Stimulated activated CD4-positive, alpha-beta T cell treated with anti-CD3 and anti-CD28 coated beads, Interleukin-1b, Interleukin-23, amount 100 ng/mL, for 48 hours (primary cell): ENCODE measurements around the gene SLC1A2.

Source experiments
- DNase-seq: peaks from one replicate; pipeline ENCODE4 v3.0.0-alpha.2; 2020

Gene SLC1A2

DNA sequence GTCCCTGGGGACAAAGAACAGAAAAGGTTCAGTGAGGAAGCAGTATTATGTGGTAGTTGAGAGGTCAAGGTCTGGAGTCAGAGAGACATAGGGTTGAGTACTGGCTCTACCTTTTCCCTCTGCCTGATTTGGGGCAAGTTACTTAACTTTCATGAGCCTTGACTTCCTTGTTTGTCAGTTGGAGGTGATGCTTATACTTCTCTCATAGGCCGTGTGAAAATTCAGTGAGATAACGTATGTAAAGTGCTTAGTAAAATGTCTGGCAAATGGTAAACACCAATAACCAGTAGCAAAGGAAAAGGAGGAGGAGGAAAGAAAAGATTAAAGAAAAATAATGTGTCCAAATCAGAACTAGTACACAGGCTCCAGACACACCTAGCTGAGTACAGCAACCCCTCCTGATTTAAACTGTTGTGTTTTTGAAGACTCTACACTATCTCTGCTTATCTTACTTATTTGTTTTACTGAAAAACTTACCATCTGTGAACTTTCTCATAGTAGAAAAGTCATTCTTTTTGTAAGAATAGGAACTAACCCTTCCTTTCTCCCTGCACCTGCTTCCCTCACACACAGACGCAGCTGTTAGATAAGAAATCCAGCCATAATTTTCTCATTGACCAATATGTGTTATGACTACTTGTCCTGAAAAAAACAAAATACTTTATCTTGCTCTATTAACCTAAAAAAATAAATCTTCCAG lies 153.5 kb downstream of the SLC1A2 start:
- DNase-seq, result no peak

DNA sequence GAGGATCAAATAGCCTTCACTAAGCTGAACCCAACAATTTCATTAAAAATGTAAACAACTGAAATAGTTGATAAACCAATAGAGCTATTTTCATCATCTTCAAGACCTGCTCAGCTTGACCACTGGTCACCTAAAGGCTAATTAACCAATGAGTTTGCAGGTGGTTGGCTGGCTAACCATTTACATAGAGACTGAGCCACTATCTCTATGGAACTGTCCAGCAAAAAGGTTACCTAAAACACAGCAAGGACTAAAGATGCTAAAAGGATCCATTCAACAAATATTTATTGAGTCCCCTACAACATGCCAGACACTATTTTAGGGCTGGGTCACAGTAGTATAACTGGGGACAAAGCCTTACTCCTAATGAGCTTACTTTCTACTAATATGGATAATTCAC lies 156.6 kb downstream of the SLC1A2 start:
- no peak for DNase-seq

DNA sequence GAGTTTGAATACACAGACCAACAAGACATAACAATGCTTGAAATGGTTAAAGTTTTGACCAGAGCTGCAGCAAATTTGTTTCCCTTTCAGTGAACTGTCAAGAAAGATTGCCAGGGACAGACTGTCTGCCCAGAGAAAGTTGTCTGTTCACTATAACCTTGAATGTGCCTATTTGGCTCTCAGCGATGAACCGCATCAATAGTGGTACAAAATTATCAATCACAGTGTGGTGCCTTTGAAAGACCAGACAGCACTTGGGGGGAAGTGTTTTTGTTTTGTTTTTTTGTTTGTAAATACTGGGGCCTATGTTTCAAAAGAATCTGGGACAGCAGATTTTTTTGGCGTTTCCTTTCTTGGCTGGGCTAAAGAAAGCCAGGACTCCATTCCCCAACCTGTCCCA lies 157.3 kb downstream of the SLC1A2 start:
- DNase-seq, result no peak

DNA sequence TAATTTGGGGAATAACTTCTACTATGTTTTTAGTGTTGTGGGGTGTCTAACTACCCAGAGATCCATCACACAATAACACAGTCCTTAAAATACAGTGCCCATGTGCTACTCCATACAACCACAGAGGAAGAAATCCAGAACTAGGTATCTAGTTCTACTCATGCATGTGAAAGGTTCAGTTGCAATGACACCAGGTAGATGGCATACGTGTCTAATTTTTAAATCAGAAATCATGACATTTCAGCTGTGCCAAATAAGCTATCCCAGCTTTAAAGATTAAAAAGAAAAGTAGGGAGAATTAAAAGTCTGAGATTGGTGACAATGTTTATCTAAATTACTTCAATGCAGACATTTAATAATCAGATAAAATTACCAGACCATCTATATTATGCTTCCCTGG lies 158.2 kb downstream of the SLC1A2 start:
- DNase-seq, result no peak

DNA sequence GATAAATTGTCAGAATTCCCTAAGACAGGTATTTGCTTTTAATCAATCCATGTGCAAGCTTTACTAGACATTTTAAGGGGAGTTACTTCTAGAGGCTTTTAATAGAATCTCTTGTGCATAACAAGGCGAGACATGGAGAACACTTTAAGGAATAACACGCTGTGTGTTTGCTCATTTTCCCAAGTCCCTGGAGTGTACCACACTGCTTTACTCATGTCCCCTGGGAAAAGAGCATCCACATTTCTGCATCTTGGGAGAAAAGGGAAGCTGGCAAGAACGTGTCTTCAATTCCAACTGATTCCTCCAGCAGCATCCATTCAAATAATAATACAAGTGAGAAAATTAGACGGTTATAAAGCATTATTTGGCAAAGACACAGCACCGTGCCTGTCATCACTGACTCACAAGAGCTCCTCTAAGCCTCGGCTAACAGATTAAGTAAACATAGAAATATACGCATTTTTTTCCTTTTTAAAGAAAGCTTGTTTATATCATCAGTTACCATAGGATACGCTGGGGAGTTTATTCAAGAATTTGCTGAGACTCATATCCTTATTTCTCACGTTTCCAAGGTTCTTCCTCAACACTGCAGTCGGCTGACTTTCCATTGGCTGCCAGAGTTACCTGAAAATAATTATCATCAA lies 158.9 kb downstream of the SLC1A2 start:
- DNase-seq, result no peak

DNA sequence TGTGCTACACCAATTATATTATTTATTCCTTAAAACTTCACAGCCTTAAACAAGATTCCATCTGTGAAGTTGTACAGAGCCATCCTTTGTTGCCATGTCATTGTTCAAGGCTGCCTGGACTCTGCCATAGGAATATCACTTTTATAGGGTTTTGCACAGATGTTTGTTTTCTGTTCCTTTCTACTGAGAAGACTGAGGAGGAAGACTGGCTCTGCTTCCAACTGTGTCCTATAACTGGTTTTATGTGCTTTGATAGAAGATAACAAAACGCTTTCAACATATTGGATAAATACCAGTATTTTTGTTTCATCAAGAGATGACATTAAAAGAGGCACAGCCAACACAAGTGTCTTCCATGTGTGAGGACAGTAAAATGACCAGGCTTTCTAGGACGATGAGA lies 159.8 kb downstream of the SLC1A2 start:
- DNase-seq, result no peak

DNA sequence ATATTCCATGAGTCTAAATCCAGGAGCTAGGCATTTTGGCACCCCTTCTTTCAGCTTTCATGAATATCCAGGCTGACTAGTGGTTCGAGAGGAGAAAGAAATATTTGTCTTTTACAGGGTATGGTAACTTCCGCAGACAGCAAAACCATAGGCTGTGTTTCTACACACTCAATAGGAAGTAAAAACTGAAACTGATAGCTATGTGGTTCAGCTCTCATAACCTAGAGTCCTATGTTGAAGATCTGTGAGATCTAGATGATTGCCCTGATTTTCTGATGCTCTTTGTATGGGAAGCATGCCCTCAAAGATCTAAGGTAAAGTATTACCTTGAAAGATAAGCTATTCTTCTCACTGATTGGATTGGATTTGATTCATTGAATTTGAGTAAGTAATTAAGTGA lies 162.1 kb downstream of the SLC1A2 start:
- DNase-seq, result no peak

DNA sequence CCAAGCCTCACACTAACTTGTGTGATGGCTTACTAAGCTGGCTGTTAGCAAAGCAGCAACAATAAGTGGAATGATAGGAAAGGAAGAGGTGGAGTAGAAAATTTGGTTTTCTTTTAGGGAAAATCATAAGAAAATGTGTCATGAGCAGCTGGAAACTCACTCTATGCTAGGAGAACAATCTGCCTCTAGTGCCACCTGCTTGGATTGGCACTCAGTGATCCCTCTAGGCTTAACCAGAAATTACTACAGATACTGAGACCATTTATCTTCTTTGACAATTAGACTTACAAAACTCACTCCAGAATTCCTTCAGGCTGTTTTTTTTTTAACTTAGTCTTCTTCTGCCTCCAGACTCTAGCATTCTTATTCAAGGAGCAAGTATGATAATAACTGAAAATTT lies 163.1 kb downstream of the SLC1A2 start:
- no peak for DNase-seq

DNA sequence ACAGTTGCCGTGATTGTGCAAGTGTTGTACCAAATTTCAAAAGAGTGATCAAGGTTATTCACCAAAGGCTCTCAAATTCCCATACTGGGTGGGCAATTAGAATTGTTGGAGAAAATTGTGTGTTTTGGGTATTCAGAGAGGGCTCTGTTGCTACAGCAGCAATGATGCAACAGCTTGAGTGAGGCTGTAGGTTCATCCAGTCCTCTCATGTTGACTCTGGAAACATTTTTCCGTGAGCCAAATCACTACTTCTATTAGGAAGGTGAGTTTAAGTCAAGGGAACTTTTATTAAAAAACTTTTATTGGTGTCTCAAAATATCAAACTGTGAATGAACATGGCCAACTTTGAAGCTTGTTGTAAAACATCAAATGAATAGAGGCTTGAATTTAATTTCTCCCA lies 163.8 kb downstream of the SLC1A2 start:
- DNase-seq, result no peak

DNA sequence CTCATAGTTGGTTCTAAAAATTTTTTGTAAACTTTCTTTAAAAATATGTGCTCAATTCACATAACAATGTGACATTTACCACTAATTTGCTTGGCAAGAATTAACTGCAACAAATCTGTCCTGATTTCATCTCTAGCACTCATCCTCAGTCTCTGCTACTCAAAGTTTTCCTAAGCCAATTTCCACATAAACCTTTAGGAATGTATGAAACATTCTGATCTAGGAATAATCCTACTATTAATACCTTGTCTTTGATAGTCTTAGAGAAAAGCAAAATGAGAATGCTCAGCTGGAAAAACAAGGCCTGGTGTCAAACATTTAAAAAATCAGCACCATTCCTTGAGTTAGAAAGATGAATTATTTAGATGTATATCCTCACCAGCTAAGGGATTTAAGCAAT lies 166.1 kb downstream of the SLC1A2 start:
- no peak for DNase-seq

DNA sequence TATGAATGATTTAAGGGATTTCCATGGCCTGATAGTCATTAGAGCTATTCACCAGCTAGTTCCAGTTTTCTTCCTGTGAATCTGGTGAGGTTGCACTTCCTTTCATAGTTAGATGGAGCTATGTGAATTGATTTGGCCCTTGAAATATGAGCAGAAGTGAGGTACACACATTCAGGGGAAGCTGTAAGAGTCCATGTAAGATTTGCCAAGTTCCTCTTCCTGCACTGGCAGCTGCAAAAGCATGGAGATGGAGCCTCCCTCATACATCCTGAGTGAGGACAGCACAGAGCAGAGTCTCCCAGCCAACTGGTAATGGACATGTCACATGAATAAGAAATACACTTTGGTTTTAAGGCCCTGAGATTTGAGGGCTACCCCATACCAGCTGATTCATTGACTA lies 168.7 kb downstream of the SLC1A2 start:
- no peak for DNase-seq

DNA sequence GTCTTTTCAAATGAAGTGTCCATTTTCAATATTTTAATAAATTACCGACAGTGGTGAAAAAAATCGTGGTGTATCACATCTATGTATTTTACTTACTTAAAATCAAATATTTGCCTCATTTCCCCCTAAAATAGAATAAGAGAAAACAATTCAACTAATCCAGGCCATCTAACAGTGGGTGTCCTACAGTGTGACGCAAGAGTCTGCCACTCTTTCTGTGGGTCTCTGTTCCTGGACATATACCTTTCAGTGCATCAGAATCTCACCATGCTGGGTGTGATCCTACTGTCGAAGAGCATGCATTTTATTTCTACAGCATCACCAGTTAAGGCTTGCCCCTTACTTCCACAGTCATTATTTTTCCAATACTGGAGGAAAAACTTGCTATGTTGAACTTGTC lies 169.2 kb downstream of the SLC1A2 start:
- DNase-seq, result no peak

DNA sequence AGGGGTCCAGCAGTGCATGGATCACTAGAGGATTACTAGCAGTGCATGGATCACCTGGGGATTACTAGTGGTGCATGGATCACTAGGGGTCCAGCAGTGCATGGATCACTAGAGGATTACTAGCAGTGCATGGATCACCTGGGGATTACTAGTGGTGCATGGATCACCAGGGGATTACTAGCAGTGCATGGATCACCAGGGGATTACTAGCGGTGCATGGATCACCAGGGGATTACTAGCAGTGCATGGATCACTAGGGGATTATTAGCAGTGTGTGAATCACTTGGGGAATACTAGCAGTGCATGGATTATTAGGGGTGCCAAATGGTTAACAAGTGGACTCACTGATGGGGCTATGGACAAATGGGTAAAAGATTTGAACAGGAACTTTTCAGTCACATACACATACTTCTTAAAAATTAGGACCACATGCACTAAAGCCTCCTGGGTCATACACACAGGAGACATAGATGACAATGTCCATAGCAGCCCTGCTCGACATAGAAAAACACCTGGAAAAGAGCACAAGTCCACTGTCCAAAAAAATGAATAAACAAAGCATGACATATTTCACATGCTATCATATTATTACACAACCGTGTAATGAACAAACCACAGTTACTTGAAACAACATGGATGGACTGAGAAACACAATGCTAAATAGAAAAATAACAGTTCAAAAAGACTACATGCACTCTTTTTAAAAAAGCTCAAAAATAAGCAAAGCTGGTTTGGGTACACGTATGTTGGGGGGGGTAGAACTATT lies 170.6 kb downstream of the SLC1A2 start:
- no peak for DNase-seq

DNA sequence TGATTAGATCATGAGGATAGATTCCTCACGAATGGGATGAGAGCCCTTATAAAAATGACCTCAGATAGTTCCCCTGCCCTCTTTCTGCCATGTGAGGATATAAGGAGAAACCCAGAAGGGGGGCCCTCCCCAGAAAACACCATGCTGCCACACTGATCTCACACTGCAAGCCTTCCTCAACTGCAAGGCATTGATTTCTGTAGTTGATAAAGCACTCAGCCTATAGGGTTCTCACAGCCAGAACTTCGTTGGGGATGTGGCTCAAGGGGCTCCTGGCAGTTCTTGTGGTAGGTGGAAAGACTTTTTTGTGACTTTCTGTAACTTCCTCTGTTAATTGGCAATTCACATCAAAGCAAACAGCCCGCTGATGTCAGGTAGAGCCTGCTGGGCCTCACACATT lies 171.5 kb downstream of the SLC1A2 start:
- DNase-seq, result no peak

DNA sequence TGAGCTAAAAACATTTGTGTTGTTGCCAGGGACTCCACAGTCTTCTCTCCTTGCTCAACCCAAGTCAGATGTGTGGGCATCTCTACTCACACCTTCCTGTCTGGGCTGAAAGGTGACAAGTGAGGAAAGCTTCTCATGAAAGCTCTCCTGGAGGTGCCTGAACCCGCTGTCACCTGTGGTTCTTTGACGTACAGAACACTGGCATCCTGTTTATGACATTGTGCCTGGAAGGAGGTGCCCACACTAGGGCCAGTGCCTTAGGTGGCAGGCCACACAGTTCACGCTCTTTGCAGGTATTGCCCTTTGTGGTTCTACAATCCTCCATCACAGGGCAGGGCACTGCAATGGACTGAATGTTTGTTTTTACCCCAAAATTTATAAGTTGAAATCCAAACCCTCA lies 171.9 kb downstream of the SLC1A2 start:
- peak; percentile 41 for DNase-seq

DNA sequence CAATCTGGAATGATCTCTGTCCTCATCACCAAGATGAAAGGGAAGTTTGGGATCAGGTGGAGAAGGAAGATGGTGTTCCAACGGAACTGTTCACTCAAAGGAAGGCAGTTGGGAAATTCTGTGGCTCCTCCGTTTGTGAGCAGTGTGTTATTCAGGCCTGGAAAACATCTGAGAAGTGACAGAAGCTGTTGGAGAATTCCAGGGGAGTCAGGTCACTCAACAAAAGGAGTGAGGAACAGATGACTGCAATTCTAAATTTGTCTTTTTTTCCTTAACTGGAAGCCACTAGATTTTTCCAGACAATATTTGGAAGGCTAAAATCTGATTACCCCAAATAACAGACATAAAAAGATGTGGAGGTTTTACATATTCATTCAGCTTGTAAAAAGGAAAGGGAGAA lies 172.6 kb downstream of the SLC1A2 start:
- no peak for DNase-seq

DNA sequence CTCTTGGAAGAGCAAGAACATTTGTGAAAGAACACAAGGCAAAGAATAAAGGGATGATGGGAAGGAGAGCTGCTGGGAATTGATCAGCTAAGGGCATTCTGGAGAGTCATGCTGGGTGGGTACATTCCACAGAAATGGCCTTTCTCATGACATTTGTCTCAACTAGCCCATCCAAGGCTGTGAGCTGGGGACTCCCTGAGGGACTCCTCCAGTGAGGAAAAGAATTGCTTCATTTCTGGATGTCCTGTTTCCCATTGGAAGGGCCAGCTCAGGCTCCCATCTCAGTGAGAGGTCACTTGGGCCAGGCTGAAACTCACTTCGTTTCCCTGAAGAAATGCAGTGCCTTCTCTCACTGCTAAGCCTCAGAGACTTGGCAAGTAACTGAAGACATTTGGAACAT lies 173.6 kb downstream of the SLC1A2 start:
- DNase-seq, result no peak

DNA sequence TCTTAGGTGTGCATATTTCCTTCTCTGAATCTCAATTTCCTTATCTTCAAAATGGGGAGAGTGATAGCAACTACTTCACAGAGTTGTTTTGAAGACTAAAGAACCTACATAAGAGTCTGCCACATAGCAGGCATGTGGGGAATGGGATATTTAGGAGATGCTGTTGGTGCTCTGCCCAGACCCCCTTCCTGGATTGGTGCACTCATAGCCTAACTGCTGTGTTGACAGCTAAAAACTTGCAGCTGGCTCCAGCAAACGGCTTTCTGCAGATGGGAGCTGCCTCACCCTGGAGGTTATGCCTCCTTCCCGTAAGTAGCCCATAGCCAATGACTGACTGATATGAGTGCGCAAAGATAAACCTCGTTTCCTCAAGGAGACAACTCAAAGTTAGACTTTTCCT lies 174.3 kb downstream of the SLC1A2 start:
- no peak for DNase-seq

DNA sequence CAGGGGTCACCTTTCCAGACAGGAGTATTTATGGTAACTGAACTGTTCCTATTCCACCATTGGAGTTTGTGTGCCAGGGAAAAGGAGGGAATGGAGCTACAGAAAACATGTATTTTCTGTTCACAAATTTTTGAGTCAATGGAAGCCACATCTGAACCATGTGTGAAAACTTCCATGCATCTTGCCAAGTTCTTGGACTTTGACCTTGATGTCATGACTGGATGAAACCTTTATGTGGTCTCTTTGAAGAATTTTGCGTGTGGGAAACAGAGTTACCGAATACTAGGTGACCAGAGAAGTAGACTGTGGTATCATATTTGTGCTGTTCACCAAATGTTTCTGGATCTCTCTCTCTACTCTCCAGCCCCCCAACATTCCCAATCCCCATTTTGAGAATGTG lies 175.6 kb downstream of the SLC1A2 start:
- no peak for DNase-seq

DNA sequence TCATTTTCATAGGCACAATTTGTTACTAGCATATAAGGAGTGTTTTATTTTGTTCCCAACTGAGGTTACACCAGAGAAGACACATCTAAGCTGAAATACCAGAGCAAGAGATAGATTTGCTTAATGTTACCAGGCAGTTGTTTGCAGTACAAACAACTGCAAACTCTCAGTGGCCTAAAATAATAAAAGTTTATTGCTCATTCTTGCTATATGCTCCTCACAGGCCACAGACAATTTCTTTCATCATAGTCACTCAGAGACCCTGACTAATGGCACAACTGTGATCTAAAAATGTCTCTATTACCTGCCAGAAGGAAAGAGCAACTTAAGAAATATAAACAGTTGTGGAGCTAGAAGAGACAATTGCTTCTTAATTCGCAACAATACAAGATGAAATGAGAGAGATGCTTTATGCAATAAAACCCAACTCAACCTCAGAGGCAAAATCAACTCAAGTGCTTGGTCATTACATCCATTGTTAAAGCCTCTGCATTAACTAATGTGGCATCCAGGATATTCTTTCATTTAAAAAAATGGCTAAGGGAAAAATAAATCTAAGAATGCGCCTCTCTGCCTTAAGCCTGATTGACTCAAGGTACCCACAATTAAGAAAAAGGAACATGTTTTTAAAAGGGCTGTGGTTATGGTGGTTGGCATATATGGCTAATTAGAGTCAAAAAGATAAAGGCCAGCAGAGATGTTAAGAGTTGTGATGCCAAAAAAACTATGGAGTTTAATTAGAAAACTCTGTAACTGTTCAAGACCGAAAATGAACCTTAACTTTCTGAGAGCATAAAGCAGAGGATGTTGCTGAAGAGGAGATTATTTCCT lies 176.7 kb downstream of the SLC1A2 start:
- DNase-seq, result no peak

DNA sequence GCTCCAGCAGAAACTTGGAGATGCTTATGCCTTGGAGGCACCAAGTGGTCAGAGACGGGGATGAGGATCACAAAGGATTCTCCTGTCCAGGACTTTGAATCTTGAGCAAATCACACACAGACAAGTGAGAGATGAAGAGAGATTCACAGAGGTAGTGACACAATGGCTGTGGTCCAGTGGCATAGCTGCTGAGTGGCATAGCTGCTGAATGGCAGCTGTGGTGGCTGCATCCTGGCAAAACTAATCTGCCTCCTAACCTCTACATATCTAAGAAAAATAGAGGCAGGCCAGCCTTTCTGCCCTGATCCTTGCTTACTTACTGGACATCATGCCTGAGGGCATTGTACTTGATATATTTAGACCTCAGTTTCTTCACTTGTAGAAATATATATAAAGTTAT lies 177.8 kb downstream of the SLC1A2 start:
- no peak for DNase-seq

DNA sequence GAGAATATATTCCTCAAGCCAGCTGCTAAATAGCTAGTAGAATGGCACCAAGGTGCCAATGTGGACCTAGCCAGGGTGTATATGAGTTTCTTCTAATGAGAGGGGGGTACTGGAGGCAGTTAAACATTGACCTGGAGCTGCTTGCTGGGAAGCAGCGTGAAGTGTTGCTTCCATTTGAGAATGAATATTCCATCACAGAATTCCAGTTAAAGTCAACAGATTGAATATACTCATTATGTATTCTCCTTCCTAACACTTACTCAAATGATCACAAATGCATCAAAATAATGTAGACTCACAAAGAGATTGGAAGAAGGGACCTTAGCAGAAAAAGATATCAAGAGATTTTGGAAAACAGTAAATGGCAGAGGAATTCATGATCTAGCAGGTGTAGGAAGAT lies 178.3 kb downstream of the SLC1A2 start:
- no peak for DNase-seq

DNA sequence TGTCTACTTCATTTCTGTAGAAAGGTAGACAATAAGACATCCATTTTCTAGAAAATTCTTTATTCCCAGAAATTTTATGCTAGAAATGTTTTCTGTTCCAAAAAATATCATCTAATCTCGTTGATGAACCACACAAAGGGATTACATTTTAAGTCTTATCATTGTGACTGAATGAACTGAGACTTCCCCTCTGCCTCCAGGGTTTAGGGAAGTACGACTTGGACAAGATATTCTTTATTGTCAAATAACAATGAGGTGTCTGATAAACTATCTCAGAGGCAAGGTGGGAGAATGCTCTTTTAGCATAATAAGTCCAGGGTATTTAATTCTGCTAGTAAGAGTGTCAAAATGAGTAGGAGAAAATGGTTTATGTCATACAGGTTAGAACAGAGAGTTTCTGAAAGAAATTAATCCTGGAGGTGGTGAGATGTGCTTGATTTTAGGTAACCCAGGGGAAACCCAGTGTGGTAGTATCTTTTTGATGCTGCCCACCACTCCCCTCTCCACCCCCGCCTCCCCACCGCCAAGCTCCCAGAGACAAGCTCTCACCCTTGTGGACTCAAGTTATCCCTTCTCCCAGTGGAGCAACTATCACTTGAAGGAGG lies 179.8 kb downstream of the SLC1A2 start:
- no peak for DNase-seq
